Measurements from ENCODE around the gene THOC2.
"Not testable (repeated sequence)": the region's sequence is repeated elsewhere in the genome, so short reads cannot be mapped to it uniquely, and the experiment has no call there.

THOC2 gene

DNA sequence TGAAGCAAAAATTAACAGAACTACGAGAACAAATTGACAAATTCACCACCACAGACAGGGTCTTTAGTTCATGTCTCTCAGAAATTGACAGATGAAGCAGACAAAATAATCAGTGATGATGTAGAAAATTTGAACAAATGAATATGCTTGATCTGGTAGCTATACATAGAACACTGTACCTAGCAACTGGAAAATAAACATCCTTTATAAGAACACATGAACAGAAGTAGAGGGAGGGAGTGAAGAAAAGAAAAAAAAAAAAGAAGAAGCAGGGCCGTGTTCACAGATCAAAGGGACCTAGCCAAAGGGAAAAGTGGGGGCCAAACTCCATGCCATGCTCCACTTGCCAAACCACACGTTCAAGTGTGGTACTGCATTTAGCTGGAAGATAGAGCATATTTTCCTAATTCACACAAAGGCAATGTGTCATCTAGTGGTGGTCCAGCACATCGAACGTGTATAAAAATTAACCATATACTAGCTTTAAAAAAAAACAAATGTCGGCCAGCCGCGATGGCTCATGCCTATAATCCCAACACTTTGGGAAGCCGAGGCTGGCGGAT, 5.6 kb upstream of the THOC2 start:
- intact Hi-C loops (cut with DNase I), result no loop called here
- no peak for DNase-seq

DNA sequence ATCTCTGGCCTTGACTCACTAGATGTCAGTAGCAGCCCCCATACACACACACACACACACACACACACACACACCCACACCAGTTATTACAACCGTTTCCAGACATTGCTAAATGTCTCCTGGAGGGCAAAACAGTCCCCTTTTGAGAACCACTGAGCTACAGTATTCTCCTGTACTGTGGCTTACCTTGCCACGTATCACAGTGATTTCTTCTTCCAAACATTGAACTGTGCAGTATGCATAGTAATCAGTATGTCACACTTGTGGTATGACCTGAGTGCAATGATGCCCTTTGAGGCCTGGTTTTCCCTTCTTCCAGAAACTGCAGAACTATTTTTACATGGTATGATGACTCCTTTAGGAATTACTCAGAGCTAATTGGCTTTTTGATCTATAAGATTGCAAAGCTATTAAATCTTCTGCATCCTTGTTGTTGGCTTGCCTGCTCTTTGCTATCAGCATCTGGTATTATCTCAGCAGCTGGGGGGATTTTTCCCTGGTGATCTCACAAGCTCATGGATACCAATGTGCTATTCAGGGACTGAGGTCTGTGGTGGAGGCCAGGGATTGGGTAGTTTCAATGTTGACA, 3.6 kb upstream of the THOC2 start:
- no peak for DNase-seq
- intact Hi-C loops (cut with DNase I), result no loop called here

DNA sequence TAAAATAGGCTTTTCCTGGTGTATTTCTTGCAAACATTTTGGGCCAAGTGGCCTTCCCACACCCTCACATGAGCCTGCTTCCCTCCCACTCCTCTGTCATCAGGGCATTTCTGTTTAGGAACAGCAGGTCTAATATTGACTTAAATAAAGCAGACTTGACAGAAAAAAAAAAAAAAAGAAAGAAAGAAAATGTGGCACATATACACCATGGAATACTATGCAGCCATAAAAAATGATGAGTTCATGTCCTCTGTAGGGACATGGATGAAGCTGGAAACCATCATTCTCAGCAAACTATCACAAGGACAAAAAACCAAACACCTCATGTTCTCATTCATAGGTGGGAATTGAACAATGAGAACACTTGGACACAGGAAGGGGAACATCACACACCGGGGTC, 2.3 kb upstream of the THOC2 start:
- intact Hi-C loops (cut with DNase I); DNase-seq: not testable (repeated sequence)

DNA sequence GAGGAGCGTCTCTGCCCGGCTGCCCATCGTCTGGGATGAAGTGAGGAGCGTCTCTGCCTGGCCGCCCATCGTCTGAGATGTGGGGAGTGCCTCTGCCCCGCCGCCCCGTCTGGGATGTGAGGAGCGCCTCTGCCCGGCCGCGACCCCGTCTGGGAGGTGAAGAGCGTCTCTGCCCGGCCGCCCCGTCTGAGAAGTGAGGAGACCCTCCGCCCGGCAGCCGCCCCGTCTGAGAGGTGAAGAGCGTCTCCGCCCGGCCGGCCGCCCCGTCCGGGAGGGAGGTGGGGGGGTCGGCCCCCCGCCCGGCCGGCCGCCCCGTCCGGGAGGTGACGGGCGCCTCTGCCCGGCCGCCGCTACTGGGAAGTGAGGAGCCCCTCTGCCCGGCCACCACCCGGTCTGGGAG, 1.2 kb upstream of the THOC2 start:
- intact Hi-C loops (cut with DNase I), result not testable (repeated sequence)

DNA sequence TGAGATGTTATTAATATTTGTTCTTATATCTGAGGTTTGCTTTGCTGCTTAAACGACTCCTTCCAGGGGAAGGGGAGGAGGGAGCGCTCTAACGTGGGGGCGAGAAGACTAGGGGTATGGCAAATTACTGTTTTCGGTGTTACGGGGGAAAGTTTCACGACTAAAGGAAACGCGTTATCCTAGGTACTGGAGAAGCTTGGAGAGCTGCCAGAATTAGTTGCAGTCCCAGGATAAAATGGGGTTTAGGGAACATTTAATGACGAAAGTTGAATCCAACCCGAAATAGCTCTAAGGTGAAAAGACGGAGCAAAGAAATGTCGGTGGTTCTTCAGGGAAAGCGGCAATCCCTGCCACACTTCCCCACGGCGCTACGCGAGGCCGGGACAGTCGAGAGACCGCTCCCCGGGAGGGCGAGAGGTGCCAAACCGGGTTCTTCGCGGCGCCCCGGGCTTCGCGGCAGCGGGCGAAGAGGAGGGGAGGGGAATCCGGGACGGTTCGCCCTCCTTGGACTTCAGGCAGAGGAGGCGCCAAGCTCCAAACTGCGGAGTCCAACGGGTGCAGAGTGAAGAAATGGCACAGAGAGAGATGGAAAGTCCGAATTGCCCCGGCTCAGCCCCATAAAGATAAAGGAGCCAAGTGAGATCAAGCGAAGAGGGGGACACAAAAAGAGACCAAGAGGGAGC, 724 bp downstream of the THOC2 start:
- intact Hi-C loops (cut with DNase I), result no loop called here
- peak in 15 of 42 donors; percentile 5 to 48 (median 14) for DNase-seq

More for the DNA sequence above, 1.2 kb upstream of the THOC2 start:
- not testable (repeated sequence) for DNase-seq

DNA sequence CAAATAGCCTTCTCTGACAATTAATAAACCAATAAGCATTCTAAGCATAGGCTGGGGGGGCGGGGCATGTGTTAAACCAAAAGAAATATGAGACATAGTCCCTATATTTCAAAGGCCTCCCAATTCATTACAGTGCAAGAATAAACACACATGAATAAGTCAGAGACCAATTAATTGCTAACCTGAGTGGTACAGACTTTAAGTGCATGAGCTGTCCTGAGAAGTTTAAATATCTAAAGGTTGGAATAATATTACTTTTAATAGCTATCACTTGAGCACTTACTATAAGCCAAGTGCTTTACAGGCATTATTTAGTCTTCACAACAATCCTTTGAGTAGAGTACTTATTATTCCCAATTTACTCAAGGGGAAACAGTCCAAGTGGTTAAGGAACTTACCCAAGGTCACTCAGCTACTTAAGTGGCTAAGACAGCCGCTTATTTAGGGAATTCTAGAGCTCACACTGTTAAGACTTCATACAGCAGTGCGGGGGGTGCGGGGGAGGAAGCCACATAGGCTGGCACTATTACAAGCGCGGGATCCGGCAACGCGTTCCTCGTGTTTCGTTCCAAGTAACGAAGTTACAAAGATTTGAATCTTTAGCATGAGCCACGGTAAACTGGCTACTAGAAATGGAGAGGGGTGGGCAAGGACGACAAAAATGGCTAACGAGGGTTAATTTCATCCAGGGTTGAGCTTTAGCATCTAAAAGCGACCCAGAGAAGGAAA, 1.4 kb downstream of the THOC2 start:
- intact Hi-C loops (cut with DNase I), result no loop called here
- peak in 36 of 42 donors; percentile 6 to 67 (median 39) for DNase-seq

DNA sequence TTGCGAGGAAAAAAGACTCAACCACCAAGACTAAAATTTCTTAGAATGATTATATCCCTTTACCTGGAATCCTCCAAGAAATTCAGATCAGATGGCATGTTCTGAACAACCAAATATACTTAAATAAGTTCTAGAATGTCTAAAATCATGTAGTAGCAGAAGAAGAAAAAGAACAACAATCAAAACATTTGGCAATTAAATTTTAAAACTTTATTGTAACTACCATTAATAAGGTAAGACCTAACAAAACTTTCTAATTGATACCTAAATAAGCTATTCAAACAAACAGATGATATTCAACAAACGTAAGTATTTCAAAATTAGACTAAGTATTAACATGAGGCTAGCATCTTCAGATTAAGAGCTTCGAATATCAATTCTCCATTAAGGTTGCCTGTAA, 4.3 kb downstream of the THOC2 start:
- no peak for DNase-seq

DNA sequence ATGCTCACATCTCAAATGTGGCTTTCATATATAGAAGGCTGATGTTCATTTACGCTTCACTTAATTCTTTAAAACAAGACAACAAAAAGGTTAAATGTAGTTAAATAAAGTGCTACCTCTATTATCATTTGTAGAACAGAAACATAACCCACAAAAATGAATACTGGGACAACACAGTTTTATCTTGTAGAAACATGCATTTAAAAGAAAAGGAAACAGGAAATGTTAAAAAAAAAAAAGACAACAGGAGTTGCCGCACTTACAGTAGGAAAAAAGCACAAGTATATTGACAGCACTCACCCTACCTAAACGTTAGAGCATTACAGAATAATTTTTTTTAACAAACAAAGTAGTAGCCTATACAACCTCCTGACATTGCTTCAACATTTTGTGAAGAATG, 4.8 kb downstream of the THOC2 start:
- intact Hi-C loops (cut with DNase I), result no loop called here
- DNase-seq, result no peak

More for the DNA sequence above, 4.3 kb downstream of the THOC2 start:
- intact Hi-C loops (cut with DNase I), result no loop called here

DNA sequence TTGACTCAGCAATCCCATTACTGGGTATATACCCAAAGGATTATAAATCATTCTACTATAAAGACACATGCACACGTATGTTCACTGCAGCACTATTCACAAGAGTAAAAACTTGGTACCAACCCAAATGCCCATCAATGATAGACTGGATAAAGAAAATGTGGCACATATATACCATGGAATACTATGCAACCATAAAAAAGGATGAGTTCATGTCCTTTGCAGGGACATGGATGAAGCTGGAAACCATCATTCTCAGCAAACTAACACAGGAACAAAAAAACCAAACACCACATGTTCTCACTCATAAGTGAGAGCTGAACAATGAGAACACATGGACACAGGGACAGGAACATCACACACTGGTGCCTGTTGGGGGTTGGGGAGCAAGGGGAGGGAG, 10.7 kb downstream of the THOC2 start:
- intact Hi-C loops (cut with DNase I); DNase-seq: not testable (repeated sequence)

DNA sequence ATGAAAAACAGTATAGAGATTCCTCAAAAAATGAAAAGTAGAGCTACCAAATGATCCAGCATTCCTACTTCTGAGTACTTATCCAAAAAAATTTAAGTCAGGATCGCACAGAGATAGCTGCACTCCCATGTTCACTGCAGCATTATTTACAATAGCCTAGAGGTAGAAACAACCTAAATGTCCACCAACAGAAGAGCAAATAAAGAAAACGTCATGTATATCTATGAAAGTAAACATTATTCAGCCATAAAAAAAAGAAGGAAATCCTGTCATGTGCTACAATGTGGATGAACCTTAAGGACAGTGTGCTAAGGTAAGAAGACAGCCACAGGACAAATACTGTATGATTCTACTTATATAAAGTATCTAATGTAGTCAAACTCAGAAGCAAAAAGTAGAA, 12.4 kb downstream of the THOC2 start:
- intact Hi-C loops (cut with DNase I), result no loop called here

DNA sequence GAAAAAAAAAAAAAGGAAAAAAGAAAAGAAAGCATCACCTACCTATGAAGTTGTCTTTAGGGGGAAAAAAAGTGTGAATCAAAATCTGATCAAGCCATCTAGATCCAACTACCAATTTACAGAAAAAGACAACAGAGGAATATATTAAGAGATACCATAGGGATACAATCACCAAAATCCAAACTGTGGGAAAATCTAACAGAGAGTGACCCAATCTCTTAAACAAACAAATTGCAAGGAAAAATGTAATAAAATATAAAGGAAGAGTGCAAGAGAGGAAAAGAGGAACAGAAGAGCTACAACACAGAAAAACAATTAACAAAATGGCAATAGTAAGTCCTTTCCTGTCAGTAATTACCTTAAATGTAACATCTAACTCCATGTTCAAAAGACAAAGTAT, 19.0 kb downstream of the THOC2 start:
- intact Hi-C loops (cut with DNase I), result no loop called here
- no peak for DNase-seq

More for the DNA sequence above, 12.4 kb downstream of the THOC2 start:
- DNase-seq, result no peak

DNA sequence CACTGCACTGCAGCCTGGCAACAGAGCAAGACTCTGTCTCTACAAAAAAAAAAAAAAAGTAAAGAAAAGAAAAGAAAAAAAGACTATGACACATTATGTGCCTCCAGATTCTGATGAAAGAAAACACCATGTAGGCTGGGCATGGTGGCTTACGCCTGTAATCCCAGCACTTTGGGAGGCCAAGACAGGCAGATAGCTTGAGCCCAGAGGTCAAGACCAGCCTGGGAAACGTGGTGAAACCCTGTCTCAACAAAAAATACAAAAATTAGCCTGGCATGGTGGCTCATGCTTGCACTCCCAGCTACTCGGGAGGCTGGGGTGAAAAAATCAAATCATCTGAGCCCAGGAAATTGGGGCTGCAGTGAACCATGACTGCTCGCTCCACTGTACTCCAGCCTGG, 19.4 kb downstream of the THOC2 start:
- intact Hi-C loops (cut with DNase I), result no loop called here
- no peak for DNase-seq

DNA sequence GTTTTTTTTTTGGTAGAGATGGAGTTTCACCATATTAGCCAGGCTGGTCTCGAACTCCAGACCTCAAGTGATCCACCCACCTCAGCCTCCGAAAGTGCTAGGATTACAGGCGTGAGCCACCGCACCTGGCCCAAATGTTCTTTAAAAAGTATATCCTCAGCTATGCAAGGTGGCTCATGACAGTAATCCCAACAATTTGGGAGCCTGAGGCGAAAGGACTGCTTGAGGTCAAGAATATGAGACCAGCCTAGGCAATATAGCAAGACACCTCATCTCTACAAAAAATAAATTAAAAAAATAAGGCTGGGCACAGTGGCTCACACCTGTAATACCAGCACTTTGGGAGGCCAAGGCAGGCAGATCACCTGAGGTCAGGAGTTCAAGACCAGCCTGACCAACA, 21.7 kb downstream of the THOC2 start:
- intact Hi-C loops (cut with DNase I); DNase-seq: not testable (repeated sequence)

DNA sequence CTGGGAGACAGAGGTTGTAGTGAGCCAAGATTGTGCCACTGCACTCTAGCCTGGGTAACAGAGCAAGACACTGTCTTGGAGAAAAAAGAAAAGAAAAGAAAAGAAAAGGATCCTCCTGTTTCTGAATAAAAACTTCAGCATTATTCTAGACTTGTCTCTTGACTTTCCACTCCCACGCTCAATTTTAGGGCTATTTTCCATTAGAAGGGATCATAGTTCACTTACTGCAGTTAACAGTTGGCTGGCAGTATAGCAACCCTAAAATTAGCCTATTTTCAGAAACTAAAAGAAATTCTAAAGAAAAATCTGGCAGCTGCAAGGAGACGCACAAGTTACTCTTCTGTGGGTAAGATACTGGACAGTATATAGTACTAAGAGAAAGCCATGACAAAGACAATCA, 28.1 kb downstream of the THOC2 start:
- DNase-seq, result no peak
- intact Hi-C loops (cut with DNase I), result no loop called here

DNA sequence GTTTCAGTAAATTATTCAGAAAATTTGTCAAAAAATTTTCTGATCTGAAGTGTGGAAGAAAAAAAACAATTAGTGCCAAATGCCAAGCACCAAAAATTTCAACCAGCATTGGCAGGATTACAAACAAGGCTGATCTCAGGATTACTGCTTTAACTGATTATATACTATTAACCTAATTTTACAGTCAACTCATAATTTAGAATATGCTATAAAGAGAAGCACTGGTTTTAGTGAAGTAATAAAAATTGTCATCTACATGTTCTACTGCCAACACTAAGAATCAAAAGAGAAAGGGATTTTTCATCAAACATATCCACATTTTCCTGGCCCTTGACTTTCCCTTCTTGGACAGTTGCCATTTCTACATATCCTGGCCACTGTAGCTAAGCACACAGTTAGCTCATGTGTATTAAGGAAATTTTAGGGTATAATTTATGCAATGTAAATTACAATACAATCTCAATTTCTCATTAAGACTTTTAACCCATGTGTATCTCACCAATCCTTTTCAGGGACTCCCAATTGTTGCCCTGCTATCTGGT, 33.8 kb downstream of the THOC2 start:
- no peak for DNase-seq
- intact Hi-C loops (cut with DNase I), result no loop called here

DNA sequence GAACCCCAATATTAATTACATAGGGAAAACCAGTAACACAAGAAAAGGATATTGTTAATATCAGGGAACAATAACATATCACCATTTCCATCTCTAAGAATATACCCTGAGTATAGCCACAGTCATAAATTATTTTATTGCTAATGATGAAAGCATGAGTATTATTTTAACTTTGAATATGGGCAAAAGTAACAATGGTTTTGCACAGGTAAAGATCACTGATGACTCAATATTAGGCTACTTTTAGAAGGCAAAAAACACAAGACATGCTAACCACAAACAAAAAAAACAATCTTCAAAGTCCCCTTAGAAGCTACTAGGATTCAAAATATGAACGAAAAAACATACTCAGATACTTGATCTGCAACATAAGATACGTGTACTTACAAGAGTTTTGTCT, 36.5 kb downstream of the THOC2 start:
- intact Hi-C loops (cut with DNase I), result no loop called here
- DNase-seq, result no peak

DNA sequence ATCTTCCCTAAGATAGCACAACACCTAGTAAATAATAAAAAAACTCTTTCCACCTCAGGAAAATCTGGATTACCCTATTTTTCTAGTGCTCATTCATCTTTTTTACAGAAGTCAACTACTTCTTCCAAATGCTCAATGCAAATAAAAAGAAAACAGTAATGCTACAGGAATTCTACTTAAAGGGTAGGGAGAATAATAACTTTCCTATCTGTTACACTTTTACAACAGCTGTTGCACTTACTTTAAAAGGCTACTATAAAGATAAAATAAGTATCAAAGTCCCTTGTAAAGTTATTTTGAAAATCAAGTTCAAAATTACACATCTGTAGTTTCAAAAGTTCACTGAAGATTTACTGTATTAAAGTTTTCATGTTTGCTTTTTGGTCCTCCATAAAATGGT, 37.6 kb downstream of the THOC2 start:
- intact Hi-C loops (cut with DNase I), result no loop called here

DNA sequence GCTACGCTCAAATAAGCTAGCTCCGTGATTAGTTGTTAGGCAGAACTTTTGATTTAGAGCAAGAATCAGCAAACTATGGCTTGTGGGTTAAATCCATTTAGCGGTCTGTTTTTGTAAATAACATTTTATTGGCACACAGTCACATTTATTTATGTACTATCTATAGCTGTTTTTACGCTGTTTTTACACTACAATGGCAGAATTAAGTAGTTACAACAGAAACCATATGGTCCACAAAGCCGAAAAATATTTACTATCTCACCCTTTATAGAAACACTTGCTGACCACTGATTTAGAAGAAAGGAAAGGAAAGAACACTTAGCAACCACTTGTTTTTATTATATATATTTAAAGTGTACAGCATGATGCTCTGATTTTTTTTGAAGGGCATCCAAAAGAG, 41.1 kb downstream of the THOC2 start:
- DNase-seq, result no peak
- intact Hi-C loops (cut with DNase I), result no loop called here

More for the DNA sequence above, 37.6 kb downstream of the THOC2 start:
- DNase-seq, result no peak

DNA sequence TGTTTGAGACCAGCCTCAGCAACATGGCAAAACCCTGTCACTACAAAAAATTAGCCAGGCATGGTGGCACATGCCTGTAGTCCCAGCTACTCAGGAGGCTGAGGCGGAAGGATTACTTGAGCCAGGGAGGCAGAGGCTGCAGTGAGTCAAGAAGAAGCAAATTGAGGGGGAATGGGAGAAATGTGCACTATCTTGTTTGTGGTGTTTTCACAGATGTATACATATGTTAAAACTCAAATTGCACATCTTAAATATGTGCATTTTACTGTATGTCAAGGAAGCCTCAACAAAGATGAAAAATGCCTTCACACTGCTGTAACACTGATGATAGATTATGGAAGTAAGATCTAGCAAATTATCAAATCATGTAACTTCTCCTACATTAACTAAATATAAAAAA, 44.3 kb downstream of the THOC2 start:
- intact Hi-C loops (cut with DNase I), result no loop called here

DNA sequence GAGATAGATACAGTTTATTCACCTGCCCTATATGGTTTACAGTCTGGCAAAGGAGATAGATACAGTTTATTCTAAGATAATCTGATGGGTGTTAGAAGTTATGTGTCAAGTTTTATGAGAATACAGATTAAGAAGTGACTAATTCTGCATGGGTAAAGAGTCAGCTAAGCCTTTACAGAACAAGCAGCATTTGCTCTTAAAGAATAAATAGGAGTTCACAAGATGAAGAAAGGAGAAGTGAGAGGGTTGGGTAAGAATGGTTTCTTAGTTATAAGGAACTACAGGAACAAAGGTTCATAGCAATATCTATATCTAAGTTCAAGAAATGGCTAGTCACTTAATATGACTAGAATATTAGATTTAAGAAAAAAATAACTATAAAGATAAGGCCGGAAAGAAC, 47.6 kb downstream of the THOC2 start:
- DNase-seq, result no peak
- intact Hi-C loops (cut with DNase I), result no loop called here

More for the DNA sequence above, 44.3 kb downstream of the THOC2 start:
- no peak for DNase-seq
